ENCODE data around the gene KLK5. TPM values are rescaled to one million over a fixed set of nuclear protein-coding genes. Genes with fewer than 3 reads are reported as not detected.

The KLK5 gene
- total and polyA plus RNA-seq, 2 donors (not counting 1 experiment from before 2014, with no cell fraction given) = not detected

DNA sequence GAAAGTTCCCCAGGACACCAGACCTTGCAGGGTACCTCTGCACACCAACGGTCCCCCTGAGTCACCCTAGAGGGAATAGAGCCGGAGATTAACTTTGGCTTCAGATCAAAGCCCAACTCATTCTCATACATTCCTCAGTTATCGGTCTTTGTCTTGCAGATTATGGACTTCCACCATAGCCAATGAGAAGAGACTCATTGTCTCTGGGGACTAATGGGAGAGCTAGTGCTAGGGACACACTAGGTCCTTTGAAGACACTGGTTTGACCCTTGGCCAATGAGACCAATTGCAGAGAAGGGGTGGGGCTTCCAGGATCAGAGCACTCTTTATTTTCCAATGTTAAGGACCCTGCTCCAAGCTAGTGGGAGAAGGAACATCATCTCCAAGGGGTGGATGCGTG is 24.8 kb upstream of the KLK5 start:
- POLR2A ChIA-PET = no interaction called here
- no peak overlapping the region for H2AFZ ChIP-seq (ENCODE audit: insufficient read depth, low read depth, low read length, poor library complexity, severe bottlenecking)
- no peaks in the 10 kb centered on the region for H3K4me1 ChIP-seq (ENCODE audit: control insufficient read depth in 2 of 2, insufficient read depth in 2 of 2, low read length in 2 of 2)
- no peak overlapping the region for H3K4me2 ChIP-seq (replicated peaks; ENCODE audit: low read depth, low read length, poor library complexity, severe bottlenecking)
- H3K4me3 ChIP-seq (ENCODE audit: control extremely low read depth in 1 of 5, extremely low read depth in 1 of 5, insufficient read depth in 1 of 5, low read depth in 2 of 5, low read length in 4 of 5) = no peak overlapping the region
- WGBS (ENCODE audit: insufficient coverage) = 80% methylated on average over 2 of the region's 4 CpGs
- DNase-seq (no peak), ATAC-seq (ENCODE audit: low read depth) (no peak)
- no peaks in the 10 kb centered on the region for H3K36me3 ChIP-seq (replicated peaks in 1 of 2; ENCODE audit: control extremely low read depth in 1 of 2, control insufficient read depth in 1 of 2, extremely low read depth in 1 of 2, insufficient read depth in 2 of 2, low read length in 1 of 2)
- no peaks in the 10 kb centered on the region for H3K79me2 ChIP-seq (ENCODE audit: control insufficient read depth, insufficient read depth, low read length)
- no peak for TF ChIP-seq EZH2 (IDR thresholded peaks at IDR 0.05; ENCODE audit: borderline replicate concordance, insufficient read depth, low read depth, low read length, poor library complexity, severe bottlenecking)
- TF ChIP-seq, protein P1, sequence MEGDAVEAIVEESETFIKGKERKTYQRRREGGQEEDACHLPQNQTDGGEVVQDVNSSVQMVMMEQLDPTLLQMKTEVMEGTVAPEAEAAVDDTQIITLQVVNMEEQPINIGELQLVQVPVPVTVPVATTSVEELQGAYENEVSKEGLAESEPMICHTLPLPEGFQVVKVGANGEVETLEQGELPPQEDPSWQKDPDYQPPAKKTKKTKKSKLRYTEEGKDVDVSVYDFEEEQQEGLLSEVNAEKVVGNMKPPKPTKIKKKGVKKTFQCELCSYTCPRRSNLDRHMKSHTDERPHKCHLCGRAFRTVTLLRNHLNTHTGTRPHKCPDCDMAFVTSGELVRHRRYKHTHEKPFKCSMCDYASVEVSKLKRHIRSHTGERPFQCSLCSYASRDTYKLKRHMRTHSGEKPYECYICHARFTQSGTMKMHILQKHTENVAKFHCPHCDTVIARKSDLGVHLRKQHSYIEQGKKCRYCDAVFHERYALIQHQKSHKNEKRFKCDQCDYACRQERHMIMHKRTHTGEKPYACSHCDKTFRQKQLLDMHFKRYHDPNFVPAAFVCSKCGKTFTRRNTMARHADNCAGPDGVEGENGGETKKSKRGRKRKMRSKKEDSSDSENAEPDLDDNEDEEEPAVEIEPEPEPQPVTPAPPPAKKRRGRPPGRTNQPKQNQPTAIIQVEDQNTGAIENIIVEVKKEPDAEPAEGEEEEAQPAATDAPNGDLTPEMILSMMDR (IDR thresholded peaks at IDR 0.05) = no peak
- peaks cover 0 to 2% (median 0%) of the 10 kb centered on the region in 3 donors for H3K9me3 ChIP-seq (ENCODE audit: control extremely low read depth in 1 of 3, control insufficient read depth in 2 of 3, insufficient read depth in 1 of 3, low read length in 2 of 3)
- intact Hi-C loops (cut with micrococcal nuclease) = no loop called here
- no peaks in the 10 kb centered on the region for H3K4me1 Mint-ChIP-seq
- H3K4me3 Mint-ChIP-seq = no peak overlapping the region
- H3K27me3 ChIP-seq (replicated peaks in 1 of 4; ENCODE audit: control extremely low read depth in 1 of 4, control insufficient read depth in 3 of 4, insufficient read depth in 4 of 4, low read length in 3 of 4) = peaks cover 0 to 16% (median 0%) of the 10 kb centered on the region in 4 experiments
- CTCF ChIA-PET = no interaction called here
- H4K20me1 ChIP-seq (ENCODE audit: control insufficient read depth, insufficient read depth, low read length, poor library complexity, severe bottlenecking) = no peaks in the 10 kb centered on the region
- peaks cover 65% of the 10 kb centered on the region for H3K27me3 Mint-ChIP-seq
- no peak overlapping the region for H3K27ac ChIP-seq (ENCODE audit: low read length in 2 of 2)
- H3K9ac ChIP-seq (ENCODE audit: low read length) = no peak overlapping the region
- no peak overlapping the region for H3K27ac Mint-ChIP-seq
- H3K9me3 Mint-ChIP-seq (ENCODE audit: insufficient read depth) = no peaks in the 10 kb centered on the region

DNA sequence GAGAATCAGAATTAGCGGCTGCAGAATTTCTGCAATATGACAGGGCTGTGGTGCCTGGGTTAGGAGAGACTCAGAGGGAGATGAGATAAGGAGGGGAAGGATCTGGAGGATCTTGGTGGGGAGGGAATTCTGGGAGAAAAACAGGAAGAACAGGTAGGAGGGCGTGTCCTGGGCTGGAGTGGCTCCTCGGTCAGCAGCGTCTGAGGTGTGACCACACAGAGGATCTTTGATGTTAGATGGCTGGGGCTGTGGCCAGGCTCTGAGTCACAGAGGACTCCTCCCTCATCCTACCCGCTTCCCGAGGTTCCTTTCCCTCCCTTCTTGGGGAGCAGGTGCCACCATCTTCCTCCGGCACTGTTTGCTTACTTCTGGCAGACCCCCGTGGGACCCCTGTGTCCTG is 22.9 kb upstream of the KLK5 start:
- H3K9me3 ChIP-seq (ENCODE audit: control extremely low read depth in 1 of 3, control insufficient read depth in 2 of 3, insufficient read depth in 1 of 3, low read length in 2 of 3) = peaks cover 0 to 2% (median 0%) of the 10 kb centered on the region in 3 donors
- no peaks in the 10 kb centered on the region for H4K20me1 ChIP-seq (ENCODE audit: control insufficient read depth, insufficient read depth, low read length, poor library complexity, severe bottlenecking)
- Mint-ChIP-seq H3K4me3 (no peak overlapping the region), H3K9me3 (ENCODE audit: insufficient read depth) (no peaks in the 10 kb centered on the region), H3K4me1 (no peaks in the 10 kb centered on the region), H3K27me3 (peaks cover 63% of the 10 kb centered on the region), H3K27ac (no peak overlapping the region)
- H3K4me1 ChIP-seq (ENCODE audit: control insufficient read depth in 2 of 2, insufficient read depth in 2 of 2, low read length in 2 of 2) = no peaks in the 10 kb centered on the region
- H3K4me3 ChIP-seq (ENCODE audit: control extremely low read depth in 1 of 5, extremely low read depth in 1 of 5, insufficient read depth in 1 of 5, low read depth in 2 of 5, low read length in 4 of 5) = no peak overlapping the region
- POLR2A ChIA-PET = no interaction called here
- CTCF ChIA-PET = no interaction called here
- H2AFZ ChIP-seq (ENCODE audit: insufficient read depth, low read depth, low read length, poor library complexity, severe bottlenecking) = no peak overlapping the region
- H3K4me2 ChIP-seq (replicated peaks; ENCODE audit: low read depth, low read length, poor library complexity, severe bottlenecking) = no peak overlapping the region
- no peak overlapping the region for H3K9ac ChIP-seq (ENCODE audit: low read length)
- TF ChIP-seq, protein P1 (IDR thresholded peaks at IDR 0.05) = no peak
- TF ChIP-seq EZH2 (IDR thresholded peaks at IDR 0.05; ENCODE audit: borderline replicate concordance, insufficient read depth, low read depth, low read length, poor library complexity, severe bottlenecking) = no peak
- intact Hi-C loops (cut with micrococcal nuclease) = no loop called here
- H3K36me3 ChIP-seq (replicated peaks in 1 of 2; ENCODE audit: control extremely low read depth in 1 of 2, control insufficient read depth in 1 of 2, extremely low read depth in 1 of 2, insufficient read depth in 2 of 2, low read length in 1 of 2) = no peaks in the 10 kb centered on the region
- 36% methylated on average over 5 of the region's 8 CpGs for WGBS (ENCODE audit: insufficient coverage)
- ATAC-seq (ENCODE audit: low read depth) = no peak
- no peak overlapping the region for H3K27ac ChIP-seq (ENCODE audit: low read length in 2 of 2)
- no peaks in the 10 kb centered on the region for H3K79me2 ChIP-seq (ENCODE audit: control insufficient read depth, insufficient read depth, low read length)
- peaks cover 0 to 16% (median 0%) of the 10 kb centered on the region in 4 experiments for H3K27me3 ChIP-seq (replicated peaks in 1 of 4; ENCODE audit: control extremely low read depth in 1 of 4, control insufficient read depth in 3 of 4, insufficient read depth in 4 of 4, low read length in 3 of 4)
- no peak for DNase-seq
